Fibroblast of mammary gland (primary cell): ENCODE results near the gene RAB32.

Experiments used
- DNase-seq: peaks from one replicate; pipeline ENCODE4 v3.0.0-alpha.2; 2010; ENCODE audit warnings: low read depth
- H3K4me3 ChIP-seq: 2 replicates; pipeline ENCODE4 v1.5.1; 2011; ENCODE audit warnings: low read depth, mild to moderate bottlenecking, low read length, moderate library complexity; ENCODE audit not compliant: control insufficient read depth
- CTCF ChIP-seq: conservative IDR thresholded peaks from 2 replicates; pipeline ENCODE4 v1.5.1; 2011; ENCODE audit warnings: low read depth, low read length, inconsistent platforms; ENCODE audit not compliant: control insufficient read depth, insufficient read depth

Gene RAB32

GRCh38 chr6:146543211-146543939 is at the start of gene RAB32:
RAB32 (plus strand) TSS chr6:146543833; CDS start chr6:146543872, 39 bp downstream.
- peak within 1 kb of the TSS; percentile 81 for H3K4me3 ChIP-seq
- no peak for TF ChIP-seq CTCF
- peak; percentile 91 for DNase-seq

- no peak for DNase-seq
- TF ChIP-seq CTCF, result no peak
- no peak overlapping the region for H3K4me3 ChIP-seq
Measured at GRCh38 chr6:146498309-146498708, 45.3 kb upstream of the RAB32 start.

- DNase-seq, result no peak
- no peak for TF ChIP-seq CTCF
Measured at GRCh38 chr6:146503096-146503495, 40.5 kb upstream of the RAB32 start.

GRCh38 chr6:146515212-146515611 is 28.4 kb upstream of the RAB32 start:
- TF ChIP-seq CTCF, result no peak
- DNase-seq, result no peak
- H3K4me3 ChIP-seq, result no peak overlapping the region

More at GRCh38 chr6:146503096-146503495, 40.5 kb upstream of the RAB32 start:
- H3K4me3 ChIP-seq, result no peak overlapping the region

- peak; percentile 41 for TF ChIP-seq CTCF
- no peak overlapping the region for H3K4me3 ChIP-seq
- DNase-seq, result peak; percentile 35
Measured at GRCh38 chr6:146526192-146526591, 17.4 kb upstream of the RAB32 start.

GRCh38 chr6:146532702-146533101 is 10.9 kb upstream of the RAB32 start:
- no peak overlapping the region for H3K4me3 ChIP-seq
- TF ChIP-seq CTCF, result no peak
- DNase-seq, result no peak
